Cardiac muscle cell (in vitro differentiated cells and primary cell): ENCODE data around the gene THAP3. TPM values are rescaled to one million over a fixed set of nuclear protein-coding genes. Genes with fewer than 3 reads are reported as not detected.

Source experiments
- DNase-seq, 2 donors: peaks; one replicate each; pipeline versions ENCODE4 v3.0.0 to v3.0.0-alpha.2; 2010 to 2017; ENCODE audit warnings: low read depth in 1 of 2, low spot score in 1 of 2
- H3K27ac ChIP-seq: fragments of 200-600 bp; sonication (generic); 2 replicates; pipeline ENCODE4 v1.5.1; 2016
- H3K27me3 ChIP-seq: fragments of 200-600 bp; sonication (generic); 2 replicates; pipeline ENCODE4 v1.6.0; 2016; ENCODE audit warnings: control low read depth
- H3K36me3 ChIP-seq: fragments of 200-600 bp; sonication (generic); 2 replicates; pipeline ENCODE4 v1.5.1; 2016; ENCODE audit warnings: control low read depth
- H3K4me1 ChIP-seq: fragments of 200-600 bp; sonication (generic); 2 replicates; pipeline ENCODE4 v1.8.1; 2017; ENCODE audit warnings: low read depth, mild to moderate bottlenecking, mixed run types
- H3K4me3 ChIP-seq: fragments of 200-600 bp; sonication (generic); 2 replicates; pipeline ENCODE4 v1.5.1; 2016; ENCODE audit warnings: mild to moderate bottlenecking
- H3K9me3 ChIP-seq: fragments of 200-600 bp; sonication (generic); 2 replicates; pipeline ENCODE4 v1.5.1; 2017; ENCODE audit warnings: low read depth, mild to moderate bottlenecking, control low read depth
- CTCF ChIP-seq: IDR thresholded peaks from 2 replicates; pipeline ENCODE4 v1.5.1; 2012; ENCODE audit warnings: low read depth, mild to moderate bottlenecking, low read length
- polyA plus RNA-seq: library from polyadenylated mRNA; unstranded; fragments of >200 nt; fragmentation: Nextera tagmentation; extraction: Ambion mirVana; gene quantifications from 2 replicates; pipeline ENCODE4 v1.2.1, GENCODE V29; 2016
- total RNA-seq: library from RNA; depleted of rRNA; stranded (reverse); fragments of >200 nt; gene quantifications from 2 replicates; pipeline ENCODE4 v1.2.3, GENCODE V29; 2016

The THAP3 gene
- total and polyA plus RNA-seq, 2 experiments from 2014 or later: 35.1 to 55.5 TPM

DNA sequence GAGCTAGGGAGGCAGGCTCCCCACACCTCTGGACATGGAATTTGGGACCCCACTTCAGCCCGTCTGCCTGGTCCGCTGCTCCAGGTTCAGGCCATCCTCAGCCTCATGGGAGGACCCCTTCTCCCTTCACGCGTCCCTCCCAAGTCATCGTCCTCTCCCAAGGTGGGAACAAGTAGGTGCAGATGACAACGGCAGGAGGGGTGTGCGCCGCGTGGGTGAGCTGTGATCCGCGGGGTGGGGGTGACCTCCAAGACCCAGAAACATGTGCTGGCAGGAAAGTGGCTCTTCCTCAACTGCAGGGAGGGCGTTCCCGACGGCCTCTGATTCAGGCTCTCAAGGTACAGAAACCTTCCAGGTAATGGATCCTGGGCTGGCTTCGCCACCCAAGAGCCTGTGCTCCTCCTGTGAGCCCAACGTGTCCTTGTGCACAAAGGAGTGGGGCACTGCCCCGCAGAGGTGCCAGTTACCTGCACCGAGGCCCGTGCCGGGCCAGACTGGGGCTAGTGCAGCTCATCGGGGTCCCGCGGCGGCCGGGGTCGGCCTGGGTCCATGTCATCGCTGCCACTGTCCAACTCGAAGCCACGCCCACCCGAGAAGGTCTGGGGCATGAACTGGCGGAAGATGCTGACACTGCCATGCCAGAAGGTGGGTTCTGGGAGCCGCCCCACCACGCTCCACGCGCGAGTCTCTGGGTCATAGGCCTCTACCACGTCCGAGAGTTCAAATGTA, 31.6 kb upstream of the THAP3 start:
- Histone ChIP-seq H3K27me3 (no peaks in the 10 kb centered on the region), H3K9me3 (no peaks in the 10 kb centered on the region), H3K27ac (no peak overlapping the region), H3K4me3 (no peak overlapping the region), H3K4me1 (peaks cover 17% of the 10 kb centered on the region), H3K36me3 (peaks cover 70% of the 10 kb centered on the region)
- DNase-seq: no peak
- TF ChIP-seq CTCF: no peak

- DNase-seq: no peak
- Histone ChIP-seq H3K27ac (no peak overlapping the region), H3K27me3 (no peaks in the 10 kb centered on the region), H3K36me3 (peaks cover 65% of the 10 kb centered on the region), H3K4me3 (no peak overlapping the region), H3K9me3 (no peaks in the 10 kb centered on the region), H3K4me1 (peaks cover 20% of the 10 kb centered on the region)
- TF ChIP-seq CTCF: no peak
These were observed 30.9 kb upstream of the THAP3 start for GRCh38 chr1:6593810-6594209.

DNA sequence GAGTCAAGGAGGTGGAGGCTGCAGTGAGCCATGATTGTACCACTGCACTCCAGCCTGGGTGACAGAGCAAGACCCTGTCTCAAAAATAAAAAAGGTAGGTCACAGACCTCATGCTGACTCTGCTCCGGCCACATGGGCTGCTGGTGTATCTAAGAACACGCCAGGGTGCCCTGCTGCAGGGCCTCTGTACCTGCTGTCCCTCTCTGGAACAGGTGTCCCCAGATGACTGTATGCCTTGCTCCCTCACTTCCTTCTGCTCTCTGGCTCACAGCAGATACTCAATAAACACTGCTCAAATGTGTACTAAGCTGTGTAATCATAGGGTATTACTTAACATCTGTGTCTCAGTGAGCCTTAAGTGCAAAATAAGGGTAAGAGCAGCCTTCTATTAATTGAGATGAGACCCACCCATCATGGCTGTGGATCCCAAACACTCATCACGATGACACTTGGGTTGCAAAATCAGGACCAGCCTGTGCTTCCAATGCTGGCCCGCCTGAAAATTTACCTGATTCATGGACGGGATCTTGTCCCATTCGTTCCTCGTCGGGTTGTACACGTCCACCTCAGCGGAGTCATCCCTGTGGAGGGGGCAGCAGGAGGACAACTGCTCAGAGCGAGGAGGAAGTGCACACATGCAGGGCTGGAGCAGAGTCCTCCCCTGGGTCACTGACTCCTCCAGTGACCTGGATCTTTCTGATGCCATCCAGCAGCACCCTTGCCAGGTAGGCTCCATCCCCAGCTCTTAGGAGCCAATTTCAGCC, 29.5 kb upstream of the THAP3 start:
- Histone ChIP-seq H3K36me3 (peaks cover 53% of the 10 kb centered on the region), H3K27ac (no peak overlapping the region), H3K9me3 (no peaks in the 10 kb centered on the region), H3K4me3 (no peak overlapping the region), H3K4me1 (peaks cover 26% of the 10 kb centered on the region), H3K27me3 (no peaks in the 10 kb centered on the region)
- no peak for DNase-seq
- TF ChIP-seq CTCF: no peak

DNA sequence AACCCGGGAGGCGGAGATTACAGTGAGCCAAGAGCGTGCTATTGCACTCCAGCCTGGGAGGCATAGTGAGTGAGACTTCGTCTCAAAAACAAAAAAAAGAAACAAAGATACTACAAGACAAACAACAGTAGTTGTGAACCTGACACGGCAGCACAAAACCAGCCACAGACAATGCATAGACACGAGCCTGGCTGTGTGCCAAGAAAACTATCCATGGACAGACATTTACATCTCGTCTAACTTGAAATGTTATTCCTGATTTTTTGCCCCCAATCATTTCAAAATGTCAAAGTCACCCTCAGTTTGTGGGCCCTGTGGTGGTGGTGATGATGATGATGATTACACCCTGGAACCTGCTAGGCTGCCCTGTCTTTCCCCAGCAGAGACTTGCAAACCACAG, 28.3 kb upstream of the THAP3 start:
- Histone ChIP-seq H3K27ac (peak overlapping the region; percentile 86), H3K4me1 (peaks cover 31% of the 10 kb centered on the region), H3K9me3 (no peaks in the 10 kb centered on the region), H3K27me3 (no peaks in the 10 kb centered on the region), H3K36me3 (peaks cover 43% of the 10 kb centered on the region), H3K4me3 (no peak overlapping the region)
- no peak for TF ChIP-seq CTCF
- no peak for DNase-seq

DNA sequence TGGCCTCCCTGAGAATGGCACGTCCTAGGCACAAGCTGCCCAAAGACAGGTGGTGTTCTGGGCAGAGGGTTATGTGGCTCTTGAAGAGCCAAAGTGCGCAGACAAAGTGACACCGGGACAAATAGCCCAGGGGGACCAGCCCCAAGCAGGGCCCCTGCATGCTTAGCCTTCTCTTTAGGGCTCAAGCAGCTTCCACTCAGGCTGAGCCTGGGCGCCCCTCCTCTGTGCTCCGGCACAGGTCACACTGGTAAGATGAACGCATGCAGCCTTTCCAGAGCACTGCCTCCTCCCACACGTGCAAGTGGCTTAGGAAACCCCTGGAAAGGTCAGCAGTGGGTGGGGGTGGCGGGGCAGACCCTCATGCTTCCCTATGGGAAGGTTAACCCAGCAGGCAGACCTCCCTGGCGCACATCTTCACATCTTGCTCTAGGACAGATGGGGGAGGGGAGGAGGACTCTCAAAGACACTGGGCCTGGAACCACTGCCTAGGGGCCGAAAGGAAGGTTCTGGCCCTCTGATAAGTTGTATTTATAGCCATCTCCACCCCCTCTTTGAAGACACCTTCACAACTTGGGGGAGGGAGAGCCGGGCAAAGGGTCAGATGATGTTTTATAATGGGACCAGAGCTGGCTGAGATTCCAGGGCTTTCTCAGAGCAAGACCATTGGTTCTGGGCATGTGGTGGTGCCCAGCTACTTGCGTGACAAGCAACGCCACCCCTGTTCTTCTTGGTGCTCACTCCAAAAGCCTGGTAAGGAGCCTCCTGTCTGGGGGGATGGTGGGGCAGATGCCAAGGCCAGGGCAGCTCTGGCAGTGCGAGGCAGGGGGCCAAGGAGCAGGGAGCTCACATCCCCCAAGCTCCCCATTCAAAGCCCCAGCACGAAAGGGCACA, 27.5 kb upstream of the THAP3 start:
- H3K4me1 ChIP-seq: peaks cover 31% of the 10 kb centered on the region
- no peak overlapping the region for H3K4me3 ChIP-seq
- TF ChIP-seq CTCF: no peak
- H3K9me3 ChIP-seq: no peaks in the 10 kb centered on the region
- peak in 1 of 2 donors; percentile 60 for DNase-seq
- H3K27me3 ChIP-seq: no peaks in the 10 kb centered on the region
- H3K27ac ChIP-seq: peak overlapping the region; percentile 86
- H3K36me3 ChIP-seq: peaks cover 43% of the 10 kb centered on the region
